ENCODE measurements around the gene WHRN.

DNA sequence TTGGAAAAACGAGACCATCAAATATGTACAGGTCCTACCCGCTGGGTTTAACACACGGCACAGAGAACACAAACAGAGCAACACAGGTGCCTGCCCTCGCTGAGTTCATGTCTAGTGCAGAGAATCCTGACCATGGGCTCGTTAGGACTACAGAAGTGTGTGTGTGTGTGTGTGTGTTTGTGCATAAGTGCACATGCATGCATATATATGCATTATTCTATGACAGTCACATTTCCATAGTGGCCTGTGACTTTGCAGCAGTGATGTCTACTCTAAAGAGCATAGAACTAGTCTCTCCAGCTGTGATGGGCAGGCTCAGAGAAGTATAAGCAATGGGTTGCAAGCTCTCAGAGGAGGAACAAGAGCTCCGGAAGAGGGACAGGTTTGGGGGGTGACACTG lies 147.9 kb downstream of the WHRN start:
- TF ChIP-seq CTCF (IDR thresholded peaks at IDR 0.05) = no peak
- no peak for TF ChIP-seq POLR2A (IDR thresholded peaks at IDR 0.05; ENCODE audit: low read depth)
- no peak for TF ChIP-seq POLR2AphosphoS5 (IDR thresholded peaks at IDR 0.05)
- no peak for TF ChIP-seq EP300 (IDR thresholded peaks at IDR 0.05)
